T follicular helper cell (primary cell): ENCODE measurements around the gene SAP30.

ENCODE experiments used
- DNase-seq: peaks from one replicate; pipeline ENCODE4 v3.0.0-alpha.2; 2020; ENCODE audit warnings: low read depth

Gene SAP30

DNA sequence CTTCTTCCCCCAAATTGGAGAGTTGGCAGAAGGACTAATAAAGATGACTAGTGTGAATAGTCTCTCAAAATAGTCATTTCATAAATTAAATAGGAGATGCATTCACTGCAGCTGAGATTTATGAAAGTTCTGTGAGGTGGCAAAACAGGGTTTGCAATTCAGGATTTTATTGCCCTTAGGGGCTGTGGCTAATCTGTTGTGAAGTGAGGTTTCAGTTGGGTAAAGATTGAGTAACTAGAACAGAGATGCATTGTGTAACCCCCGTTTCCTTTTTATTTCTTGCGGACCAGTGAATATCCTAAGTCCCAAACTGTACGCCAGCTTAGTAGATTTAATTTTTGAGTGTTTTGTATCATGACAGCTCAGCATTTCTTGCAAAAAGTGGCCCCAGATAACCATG lies 44.3 kb downstream of the SAP30 start:
- DNase-seq = no peak

DNA sequence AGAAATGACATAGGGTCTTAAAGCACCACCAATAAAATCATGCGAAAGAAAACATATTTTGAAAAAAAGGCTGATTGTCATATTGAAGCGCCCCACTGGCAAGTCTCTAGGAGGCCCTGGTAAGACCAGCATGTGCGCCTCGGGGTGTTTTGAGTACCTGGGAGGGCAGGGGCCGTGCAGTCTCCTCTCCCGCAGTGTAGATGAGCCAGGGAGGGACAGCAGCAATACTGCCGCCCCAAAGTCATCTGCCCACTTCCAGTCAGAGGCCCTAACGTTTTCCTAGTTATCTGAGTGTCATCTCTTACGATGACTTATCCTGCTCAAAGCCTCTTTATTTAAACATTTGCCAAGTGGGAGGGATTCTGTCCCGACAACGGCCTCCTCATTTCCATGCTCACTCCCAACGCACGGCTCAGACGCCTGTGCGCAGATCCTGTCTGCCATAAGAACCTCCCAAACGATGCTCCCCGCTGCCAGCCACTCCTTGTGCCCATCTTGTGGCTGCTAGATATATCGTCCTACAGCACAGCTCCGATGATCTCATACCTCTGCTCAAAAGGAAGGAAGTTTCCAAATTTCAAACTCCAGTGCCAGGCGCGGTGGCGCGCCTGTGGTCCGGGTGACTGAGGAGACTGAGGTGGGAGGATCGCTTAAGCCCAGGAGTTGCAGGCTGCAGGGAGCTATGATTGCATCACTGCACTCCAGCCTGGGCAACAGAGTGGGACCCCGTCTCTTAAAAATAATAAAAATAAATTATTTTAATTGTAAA lies 45.3 kb downstream of the SAP30 start:
- no peak for DNase-seq

DNA sequence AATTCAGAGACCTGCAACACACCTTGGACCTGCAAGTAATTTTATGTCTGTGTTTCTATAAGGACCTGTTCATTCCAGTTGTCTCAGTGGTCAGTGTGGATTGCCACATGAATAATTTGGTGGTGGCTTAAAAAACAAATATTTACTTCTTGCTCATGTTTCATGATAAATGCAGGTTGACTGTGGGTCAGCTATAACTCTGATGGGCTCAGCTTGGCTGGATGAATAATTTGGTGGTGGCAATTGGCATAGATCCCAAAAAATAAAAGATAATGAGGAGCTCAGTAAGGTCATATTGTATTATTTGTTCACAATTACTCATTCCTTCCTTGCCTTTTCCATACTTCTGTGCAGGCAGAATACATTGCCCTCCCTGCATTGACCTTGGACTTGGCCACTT lies 47.1 kb downstream of the SAP30 start:
- DNase-seq = no peak

DNA sequence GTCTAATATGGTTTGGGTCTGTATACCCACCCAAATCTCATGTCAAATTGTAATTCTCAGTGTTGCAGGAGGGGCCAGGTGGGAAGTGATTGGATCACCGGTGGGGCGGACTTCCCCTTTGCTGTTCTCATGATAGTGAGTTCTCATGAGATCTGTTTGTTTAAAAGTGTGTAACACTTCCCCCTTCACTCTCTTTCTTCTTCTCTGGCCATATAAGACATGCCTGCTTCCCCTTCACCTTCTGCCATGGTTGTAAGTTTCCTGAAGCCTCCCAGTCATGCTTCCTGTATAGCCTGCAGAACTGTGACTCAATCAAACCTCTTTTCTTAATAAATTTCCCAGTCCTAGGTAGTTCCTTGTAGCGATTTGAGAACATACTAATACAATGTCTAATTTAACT lies 47.9 kb downstream of the SAP30 start:
- DNase-seq = no peak

DNA sequence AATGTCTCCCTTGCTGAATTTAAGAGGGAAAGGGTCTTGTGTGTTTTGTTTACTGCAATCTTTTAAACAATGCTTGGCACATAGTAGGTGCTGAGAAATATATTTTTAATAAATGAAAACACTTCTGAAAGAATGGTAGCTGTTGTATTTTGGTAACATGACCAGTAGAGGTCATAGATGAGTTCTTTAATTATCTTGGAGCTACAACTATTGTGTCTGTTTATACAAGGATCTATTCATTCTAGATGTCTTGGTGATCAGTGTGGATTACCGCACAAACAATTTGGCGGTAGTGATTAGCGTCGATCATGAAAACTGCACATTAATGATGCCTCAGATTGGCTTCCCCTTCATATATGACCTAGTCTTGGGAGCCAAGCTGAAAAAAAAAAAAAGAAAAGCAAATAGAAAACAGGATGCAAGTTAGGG lies 49.6 kb downstream of the SAP30 start:
- DNase-seq = no peak

DNA sequence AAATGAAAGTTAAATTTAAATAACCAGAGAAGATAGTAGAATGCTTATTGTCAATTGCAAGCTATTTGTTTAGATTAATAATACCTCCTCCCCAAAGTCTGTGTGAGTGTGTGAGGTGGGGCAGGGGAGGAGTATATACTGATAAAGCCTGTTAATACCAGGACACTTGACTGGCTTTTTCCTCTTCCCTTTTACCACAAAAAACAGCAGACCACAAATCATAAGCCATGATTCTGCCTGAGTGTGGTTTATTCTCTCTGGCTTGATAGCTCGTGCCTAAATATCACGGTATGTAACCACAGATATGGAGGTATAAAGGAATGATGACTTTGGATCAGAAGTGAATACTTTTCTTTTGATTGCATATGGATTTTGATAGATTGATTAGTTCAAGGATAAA lies 50.0 kb downstream of the SAP30 start:
- no peak for DNase-seq

DNA sequence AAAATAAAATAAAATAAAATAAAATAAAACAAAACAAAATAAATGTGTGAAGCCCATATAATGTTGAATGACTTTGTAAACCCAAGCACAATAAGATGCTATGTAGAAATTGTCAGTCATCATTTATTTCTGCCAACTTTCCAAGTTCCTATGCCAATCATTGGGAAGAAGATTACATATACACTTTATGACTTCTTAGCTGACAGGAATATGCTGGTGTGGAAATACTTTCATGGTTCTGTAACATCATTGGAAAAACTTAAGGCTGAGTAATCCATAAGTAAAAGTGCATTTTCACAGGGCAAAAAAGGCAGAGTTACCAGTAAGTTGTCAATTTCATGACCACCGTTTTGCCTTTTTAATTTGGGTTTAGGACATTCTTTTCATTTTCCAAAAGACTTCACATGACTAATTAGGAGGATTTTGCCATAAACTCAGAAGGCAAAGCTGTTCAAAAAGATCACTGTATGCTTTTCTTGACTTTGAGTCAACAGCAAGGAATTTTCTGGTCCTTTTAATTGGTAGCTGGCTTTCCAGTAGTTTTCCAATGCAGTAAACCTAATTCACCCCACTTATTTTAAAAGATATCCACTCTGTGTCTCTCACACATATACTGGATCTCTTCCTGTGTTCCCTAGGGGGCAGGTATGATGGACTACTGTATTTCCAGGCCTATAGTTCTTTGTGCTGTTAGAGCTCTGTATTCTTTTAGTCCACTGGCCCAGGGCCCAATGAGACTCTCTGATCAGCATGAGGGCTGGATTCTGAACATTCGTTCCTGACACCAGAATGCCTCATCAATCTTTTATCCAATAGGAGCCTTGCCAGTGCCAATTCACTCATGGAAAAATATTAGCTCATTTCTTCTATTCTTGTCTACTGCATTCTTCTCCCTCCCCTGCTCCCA lies 54.4 kb downstream of the SAP30 start:
- no peak for DNase-seq

DNA sequence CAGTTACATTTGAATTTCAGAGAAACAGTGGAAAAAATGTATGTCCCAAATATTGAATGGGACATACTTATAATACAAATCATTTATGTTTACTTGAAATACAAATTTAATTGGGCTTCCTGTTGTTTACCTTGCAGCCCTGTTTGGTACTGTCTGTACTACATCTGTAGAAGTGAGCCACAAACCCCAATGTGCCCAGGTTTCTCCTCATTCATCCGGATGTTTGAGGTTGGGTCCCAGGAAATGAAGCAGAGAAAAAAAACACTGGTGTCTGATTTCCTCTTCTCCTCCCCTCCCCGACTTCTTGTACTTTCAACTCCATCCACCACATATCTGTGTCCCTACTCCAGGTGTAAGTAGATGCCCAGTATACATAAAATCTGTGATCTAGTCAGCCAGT lies 55.3 kb downstream of the SAP30 start:
- DNase-seq = no peak
